Parathyroid adenoma (tissue), 2 donors: ENCODE results near the gene RERE.
A peak's percentile ranks its signal among the peaks of the same experiment; 100 is the strongest.

ENCODE experiments used
- H2AFZ ChIP-seq: fragments of 300-600 bp; sonication (generic); one replicate; pipeline ENCODE4 v1.7.0; 2017; ENCODE audit warnings: antibody characterized with exemption, mild to moderate bottlenecking
- H3K27ac ChIP-seq: fragments of 300-600 bp; sonication (generic); one replicate; pipeline ENCODE4 v1.7.0; 2017
- H3K27me3 ChIP-seq: fragments of 300-600 bp; sonication (generic); one replicate; pipeline ENCODE4 v1.7.0; 2017; ENCODE audit warnings: low read length; ENCODE audit not compliant: control insufficient read depth, insufficient read depth
- H3K36me3 ChIP-seq: fragments of 300-600 bp; sonication (generic); one replicate; pipeline ENCODE4 v1.7.0; 2017; ENCODE audit warnings: low read length; ENCODE audit not compliant: control insufficient read depth, insufficient read depth
- H3K4me1 ChIP-seq: fragments of 300-600 bp; sonication (generic); one replicate; pipeline ENCODE4 v1.7.0; 2017; ENCODE audit warnings: control low read depth
- H3K4me2 ChIP-seq: fragments of 300-600 bp; sonication (generic); one replicate; pipeline ENCODE4 v1.7.0; 2017; ENCODE audit warnings: low read length
- H3K4me3 ChIP-seq: fragments of 300-600 bp; sonication (generic); one replicate; pipeline ENCODE4 v1.7.0; 2017; ENCODE audit warnings: low read depth, low read length
- H3K79me2 ChIP-seq: fragments of 300-600 bp; sonication (generic); one replicate; pipeline ENCODE4 v1.7.0; 2017; ENCODE audit warnings: control low read depth
- H3K9ac ChIP-seq: fragments of 300-600 bp; sonication (generic); one replicate; pipeline ENCODE4 v1.7.0; 2017; ENCODE audit warnings: mild to moderate bottlenecking
- H3K9me3 ChIP-seq: fragments of 300-600 bp; sonication (generic); one replicate; pipeline ENCODE4 v1.7.0; 2017; ENCODE audit warnings: low read length; ENCODE audit not compliant: control insufficient read depth
- CTCF ChIP-seq: fragments of 300-600 bp; sonication (generic); IDR thresholded peaks from one replicate; pipeline ENCODE4 v1.7.0; 2017; ENCODE audit warnings: antibody characterized with exemption, mild to moderate bottlenecking
- donor health status: primary hyperparathyroidism.

The RERE gene

GRCh38 chr1:8533907-8534306 is 283.5 kb downstream of the RERE start:
- Histone ChIP-seq H3K4me2 (no peak overlapping the region), H3K27ac (no peak overlapping the region), H3K4me1 (no peaks in the 10 kb centered on the region), H3K27me3 (no peaks in the 10 kb centered on the region), H3K9me3 (no peaks in the 10 kb centered on the region), H2AFZ (no peak overlapping the region), H3K36me3 (no peaks in the 10 kb centered on the region), H3K4me3 (no peak overlapping the region), H3K9ac (no peak overlapping the region), H3K79me2 (peaks cover 2% of the 10 kb centered on the region)
- TF ChIP-seq CTCF = no peak

DNA sequence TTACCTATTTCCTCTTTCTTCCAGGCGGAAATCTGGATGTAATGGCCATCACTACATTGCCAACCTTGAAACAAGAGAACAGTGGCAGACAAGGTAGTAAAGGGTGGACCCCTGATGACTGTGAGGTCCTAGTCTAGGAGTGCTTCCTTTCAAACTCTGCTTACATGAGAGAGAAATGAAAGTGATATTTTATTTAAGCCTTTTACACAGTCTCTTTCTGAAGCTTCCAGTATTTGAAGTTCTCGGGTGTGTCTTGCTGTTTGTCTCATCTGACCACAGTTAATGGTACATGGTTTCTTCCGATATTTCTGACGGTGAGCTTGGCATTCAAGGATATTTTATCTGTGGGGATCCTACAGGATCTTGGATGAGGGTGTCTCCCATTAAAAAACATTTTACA is 284.3 kb downstream of the RERE start:
- H3K9ac ChIP-seq = no peak overlapping the region
- no peak overlapping the region for H3K4me2 ChIP-seq
- no peak overlapping the region for H2AFZ ChIP-seq
- H3K36me3 ChIP-seq = no peaks in the 10 kb centered on the region
- no peaks in the 10 kb centered on the region for H3K27me3 ChIP-seq
- H3K4me3 ChIP-seq = no peak overlapping the region
- TF ChIP-seq CTCF = no peak
- no peaks in the 10 kb centered on the region for H3K4me1 ChIP-seq
- H3K27ac ChIP-seq = no peak overlapping the region
- peaks cover 2% of the 10 kb centered on the region for H3K79me2 ChIP-seq
- no peaks in the 10 kb centered on the region for H3K9me3 ChIP-seq

- no peak for TF ChIP-seq CTCF
- peaks cover 2% of the 10 kb centered on the region for H3K79me2 ChIP-seq
- H3K4me1 ChIP-seq = no peaks in the 10 kb centered on the region
- H3K27me3 ChIP-seq = no peaks in the 10 kb centered on the region
- H3K9ac ChIP-seq = no peak overlapping the region
- H2AFZ ChIP-seq = no peak overlapping the region
- H3K9me3 ChIP-seq = no peaks in the 10 kb centered on the region
- no peaks in the 10 kb centered on the region for H3K36me3 ChIP-seq
- no peak overlapping the region for H3K27ac ChIP-seq
- H3K4me3 ChIP-seq = no peak overlapping the region
- no peak overlapping the region for H3K4me2 ChIP-seq
Measured at GRCh38 chr1:8529901-8530300, 287.5 kb downstream of the RERE start.

DNA sequence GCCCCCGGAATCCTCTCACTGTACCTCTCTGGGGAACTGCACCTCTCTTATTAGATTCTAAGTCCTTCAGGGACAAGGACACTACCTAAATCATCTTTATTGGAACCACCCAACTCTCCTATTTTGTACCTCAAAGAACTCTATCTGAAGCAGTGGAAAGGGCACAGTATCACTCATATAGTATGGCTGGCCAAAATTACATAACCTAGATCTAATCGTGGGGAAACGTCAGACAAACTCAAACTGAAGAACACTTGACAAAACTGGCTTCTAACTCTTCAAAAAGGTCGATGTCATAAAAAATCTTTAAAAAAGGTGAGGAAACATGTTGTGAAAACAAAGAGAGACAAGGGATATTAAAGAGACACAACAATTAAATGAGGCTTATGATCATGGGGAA is 289.5 kb downstream of the RERE start:
- Histone ChIP-seq H3K4me1 (no peaks in the 10 kb centered on the region), H3K9ac (no peak overlapping the region), H3K27me3 (no peaks in the 10 kb centered on the region), H3K9me3 (no peaks in the 10 kb centered on the region), H3K4me2 (no peak overlapping the region), H2AFZ (no peak overlapping the region), H3K79me2 (peaks cover 2% of the 10 kb centered on the region), H3K36me3 (no peaks in the 10 kb centered on the region), H3K4me3 (no peak overlapping the region), H3K27ac (peak overlapping the region; percentile 52)
- TF ChIP-seq CTCF = no peak

DNA sequence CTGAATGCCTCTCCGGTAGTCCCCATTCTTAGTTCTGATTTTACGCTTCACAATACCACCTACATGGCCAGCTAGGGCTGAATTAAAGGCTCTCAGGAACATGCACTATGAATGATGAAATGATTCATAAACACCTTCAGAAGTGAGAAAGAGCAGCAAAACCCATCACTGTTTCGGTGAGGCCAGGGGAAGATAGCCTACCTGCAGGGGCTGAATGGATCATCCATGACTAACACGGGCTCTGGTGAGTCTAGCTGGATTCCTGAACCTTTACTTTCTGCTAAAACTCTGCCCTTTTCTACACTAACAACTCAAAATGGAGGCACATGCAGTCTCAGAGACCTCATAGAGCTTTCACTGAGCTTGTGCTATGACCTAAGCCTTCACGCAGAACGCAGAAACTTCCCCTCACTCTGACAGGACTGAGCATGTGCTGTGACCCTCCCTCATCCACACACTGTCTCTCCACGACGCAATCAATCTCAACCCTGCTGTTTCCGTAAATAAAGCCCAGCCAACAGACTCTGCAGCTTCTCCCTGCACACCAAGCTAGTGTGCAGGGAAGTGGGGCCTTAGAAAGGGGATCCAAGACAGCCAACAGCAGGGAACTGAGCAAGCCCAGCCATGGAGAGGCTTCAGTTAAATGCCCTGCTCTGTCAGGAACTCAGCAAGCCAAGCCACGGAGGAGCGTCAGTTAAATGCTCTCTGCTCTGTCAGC is 291.7 kb downstream of the RERE start:
- no peaks in the 10 kb centered on the region for H3K4me1 ChIP-seq
- no peaks in the 10 kb centered on the region for H3K36me3 ChIP-seq
- H3K27me3 ChIP-seq = no peaks in the 10 kb centered on the region
- H3K79me2 ChIP-seq = peaks cover 8% of the 10 kb centered on the region
- H3K9me3 ChIP-seq = no peaks in the 10 kb centered on the region
- H3K4me3 ChIP-seq = peak overlapping the region; percentile 47
- H3K9ac ChIP-seq = no peak overlapping the region
- H2AFZ ChIP-seq = peak overlapping the region; percentile 51
- no peak for TF ChIP-seq CTCF
- peak overlapping the region; percentile 61 for H3K4me2 ChIP-seq
- H3K27ac ChIP-seq = peak overlapping the region; percentile 86
